HG03565 (cell line): ENCODE data around the gene FDX1.

Source experiments
- ATAC-seq: cut with Tn5 transposase; IDR thresholded peaks from one replicate; pipeline ENCODE4 v1.9.1; 2021; ENCODE audit warnings: mild to moderate bottlenecking, moderate library complexity; ENCODE audit not compliant: unreplicated experiment

FDX1 gene

GRCh38 chr11:110505528-110506284 lies 76.0 kb downstream of the FDX1 start:
- ATAC-seq, result no peak

GRCh38 chr11:110507328-110507727 lies 77.6 kb downstream of the FDX1 start:
- ATAC-seq, result no peak

GRCh38 chr11:110508786-110509185 lies 79.0 kb downstream of the FDX1 start:
- no peak for ATAC-seq

- ATAC-seq, result no peak
Observed at GRCh38 chr11:110509472-110509871, 79.7 kb downstream of the FDX1 start.

- ATAC-seq, result no peak
Observed at GRCh38 chr11:110512026-110512425, 82.3 kb downstream of the FDX1 start.

- ATAC-seq, result no peak
Observed at GRCh38 chr11:110513259-110513801, 83.6 kb downstream of the FDX1 start.

- no peak for ATAC-seq
Observed at GRCh38 chr11:110513846-110514437, 84.2 kb downstream of the FDX1 start.
